ENCODE data around the gene SYCP2. TPM values are rescaled to one million over a fixed set of nuclear protein-coding genes. Genes with fewer than 3 reads are reported as not detected.

The SYCP2 gene
- total and polyA plus RNA-seq, 9 donors, result 0.48 to 1.9 (median 0.72) TPM

- 2% methylated on average over 36 to 59 of the region's 59 CpGs for WGBS, 3 donors
- peak; percentile 64 to 85 (median 78) for DNase-seq
- Histone ChIP-seq H3K27ac (peak overlapping the region; percentile 53 to 55), H3K27me3 (no peaks in the 10 kb centered on the region), H3K36me3 (no peaks in the 10 kb centered on the region), H3K4me1 (ENCODE audit: insufficient read depth) (peaks cover 13% of the 10 kb centered on the region), H3K4me3 (peak overlapping the region; percentile 57), H3K9me3 (no peaks in the 10 kb centered on the region)
- intact Hi-C loops (cut with DNase I), result loop anchor here in 1 of 4 donors (10.0 kb wide), 1 partner anchor 359 kb away; no protein-coding TSS in a partner anchor
- TF ChIP-seq POLR2A (IDR thresholded peaks at IDR 0.05) (no peak), CTCF (IDR thresholded peaks at IDR 0.05) (peak; percentile 74 to 93 (median 90))
Measured at GRCh38 chr20:59933849-59934585, 580 bp upstream of the SYCP2 start.

GRCh38 chr20:59932616-59933295 is 681 bp downstream of the SYCP2 start:
- Histone ChIP-seq H3K4me3 (no peak overlapping the region), H3K27ac (no peak overlapping the region), H3K9me3 (no peaks in the 10 kb centered on the region), H3K4me1 (ENCODE audit: insufficient read depth) (peaks cover 6% of the 10 kb centered on the region), H3K27me3 (no peaks in the 10 kb centered on the region), H3K36me3 (no peaks in the 10 kb centered on the region)
- WGBS, 3 donors, result 83 to 90% (median 83%) methylated on average over 72 of the region's 72 CpGs
- TF ChIP-seq POLR2A (IDR thresholded peaks at IDR 0.05), result no peak
- TF ChIP-seq EP300 (IDR thresholded peaks at IDR 0.05), result no peak
- intact Hi-C loops (cut with DNase I), result loop anchor here in 1 of 4 donors (10.0 kb wide), 1 partner anchor 358 kb away; no protein-coding TSS in a partner anchor
- peak in 2 of 5 donors; percentile 17 to 29 for DNase-seq

GRCh38 chr20:59931511-59932312 is 1.7 kb downstream of the SYCP2 start:
- H3K36me3 ChIP-seq, result no peaks in the 10 kb centered on the region
- no peak overlapping the region for H3K27ac ChIP-seq
- TF ChIP-seq CTCF (IDR thresholded peaks at IDR 0.05), result no peak
- TF ChIP-seq POLR2A (IDR thresholded peaks at IDR 0.05), result no peak
- TF ChIP-seq EP300 (IDR thresholded peaks at IDR 0.05), result no peak
- no peaks in the 10 kb centered on the region for H3K9me3 ChIP-seq
- WGBS, 3 donors, result 85 to 86% (median 86%) methylated on average over 9 of the region's 9 CpGs
- H3K4me3 ChIP-seq, result no peak overlapping the region
- intact Hi-C loops (cut with DNase I), result loop anchor here in 1 of 4 donors (10.0 kb wide), 1 partner anchor 357 kb away; no protein-coding TSS in a partner anchor
- no peak for DNase-seq
- no peaks in the 10 kb centered on the region for H3K27me3 ChIP-seq
- peaks cover 5% of the 10 kb centered on the region for H3K4me1 ChIP-seq (ENCODE audit: insufficient read depth)

- Histone ChIP-seq H3K36me3 (no peaks in the 10 kb centered on the region), H3K4me1 (ENCODE audit: insufficient read depth) (no peaks in the 10 kb centered on the region), H3K4me3 (no peak overlapping the region), H3K9me3 (no peaks in the 10 kb centered on the region), H3K27me3 (no peaks in the 10 kb centered on the region), H3K27ac (no peak overlapping the region)
- intact Hi-C loops (cut with DNase I), result no loop called here
- TF ChIP-seq CTCF (IDR thresholded peaks at IDR 0.05), result no peak
- no peak for TF ChIP-seq EP300 (IDR thresholded peaks at IDR 0.05)
- TF ChIP-seq POLR2A (IDR thresholded peaks at IDR 0.05), result no peak
- DNase-seq, result no peak
Measured at GRCh38 chr20:59925899-59926298, 7.5 kb downstream of the SYCP2 start.

All from ovary (tissue), 9 donors.